SK-N-SH (cell line): ENCODE results near the gene PIK3R5. TPM values are rescaled to one million over a fixed set of nuclear protein-coding genes. Genes with fewer than 3 reads are reported as not detected.

Source experiments
- CTCF ChIA-PET: fragments of 300-600, 350-600 bp; formaldehyde crosslinking; extraction: SDS; loops from one replicate; lab custom pipeline; 2021; lab: Yijun Ruan, JAX
- POLR2A ChIA-PET: fragments of 350-600 bp; sonication (Branson Sonifier 250); formaldehyde crosslinking; extraction: SDS; loops from one replicate; lab custom pipeline; 2020; ENCODE audit warnings: antibody characterized with exemption, inconsistent platforms; lab: Yijun Ruan, JAX
- DNase-seq: peaks from one replicate; pipeline ENCODE4 v3.0.0; 2012
- H2AFZ ChIP-seq: fragments of 200-600 bp; sonication (generic); 2 replicates; pipeline ENCODE4 v1.8.1; 2016; ENCODE audit warnings: antibody characterized with exemption, mild to moderate bottlenecking, low read depth
- H3F3A ChIP-seq: fragments of 200-600 bp; sonication (generic); replicated peaks from 2 replicates; pipeline ENCODE3; 2016; ENCODE audit warnings: antibody characterized with exemption, mild to moderate bottlenecking; ENCODE audit not compliant: insufficient read depth
- H3K27ac ChIP-seq, 2 experiments: fragments of 200-500 bp in 1 of 2; fragments of 200-600 bp in 1 of 2; sonication (Bioruptor generic) in 1 of 2; sonication (generic), shearing (Covaris generic) in 1 of 2; 2 replicates each; pipeline versions ENCODE4 v1.5.1 to v1.6.1; 2014 to 2016; ENCODE audit warnings: low read depth in 2 of 2, inconsistent platforms in 1 of 2, low read length in 1 of 2, mild to moderate bottlenecking in 1 of 2, mixed read lengths in 1 of 2
- H3K27me3 ChIP-seq: fragments of 200-600 bp; sonication (generic), shearing (Covaris generic); 2 replicates; pipeline ENCODE4 v1.6.1; 2016; ENCODE audit warnings: mixed run types; ENCODE audit not compliant: insufficient read depth
- H3K36me3 ChIP-seq, 2 experiments: fragments of 200-500 bp in 1 of 2; fragments of 200-600 bp in 1 of 2; sonication (Bioruptor generic) in 1 of 2; sonication (generic) in 1 of 2; replicated peaks in 1 of 2; 2 replicates each; pipeline versions ENCODE3 to v1.5.1; 2014 to 2016; ENCODE audit warnings: low read length in 1 of 2, mild to moderate bottlenecking in 1 of 2; ENCODE audit not compliant: insufficient read depth in 2 of 2, control insufficient read depth in 1 of 2
- H3K4me1 ChIP-seq, 2 experiments: fragments of 200-500 bp in 1 of 2; fragments of 200-600 bp in 1 of 2; sonication (Bioruptor generic) in 1 of 2; sonication (generic), shearing (Covaris generic) in 1 of 2; 2 replicates each; pipeline versions ENCODE4 v1.5.1 to v1.6.1; 2014 to 2016; ENCODE audit warnings: low read depth in 1 of 2, low read length in 1 of 2, mixed run types in 1 of 2; ENCODE audit not compliant: insufficient read depth in 2 of 2, control insufficient read depth in 1 of 2
- H3K4me2 ChIP-seq: fragments of 200-600 bp; sonication (generic), shearing (Covaris generic); 2 replicates; pipeline ENCODE4 v1.6.1; 2017; ENCODE audit warnings: mixed run types
- H3K4me3 ChIP-seq, 2 experiments: fragments of 200-500 bp in 1 of 2; fragments of 200-600 bp in 1 of 2; sonication (Bioruptor generic) in 1 of 2; sonication (generic), shearing (Covaris generic) in 1 of 2; 2 replicates each; pipeline versions ENCODE4 v1.5.1 to v1.8.1; 2014 to 2016; ENCODE audit warnings: low read depth in 2 of 2, inconsistent platforms in 1 of 2, low read length in 1 of 2, mild to moderate bottlenecking in 1 of 2, mixed read lengths in 1 of 2, moderate library complexity in 1 of 2
- H3K79me2 ChIP-seq: fragments of 200-600 bp; sonication (generic); 2 replicates; pipeline ENCODE4 v1.8.1; 2017; ENCODE audit warnings: mild to moderate bottlenecking; ENCODE audit not compliant: insufficient read depth
- H3K9ac ChIP-seq: fragments of 200-600 bp; sonication (generic); 2 replicates; pipeline ENCODE4 v1.6.1; 2017; ENCODE audit warnings: mixed run types
- H3K9me2 ChIP-seq: fragments of 200-600 bp; sonication (generic); 2 replicates; pipeline ENCODE4 v1.6.1; 2017; ENCODE audit warnings: mixed run types
- H3K9me3 ChIP-seq: fragments of 200-600 bp; sonication (generic); 2 replicates; pipeline ENCODE4 v1.6.1; 2017; ENCODE audit warnings: mixed run types, mild to moderate bottlenecking, moderate library complexity
- H4K20me1 ChIP-seq: fragments of 200-600 bp; sonication (generic); 2 replicates; pipeline ENCODE4 v1.6.1; 2017; ENCODE audit warnings: mild to moderate bottlenecking, mixed run types; ENCODE audit not compliant: insufficient read depth
- CTCF ChIP-seq: fragments of 200-600 bp; sonication (generic); IDR thresholded peaks from 2 replicates; pipeline ENCODE4 v1.6.1; 2017; ENCODE audit warnings: antibody characterized with exemption, mild to moderate bottlenecking, moderate library complexity
- ELF1 ChIP-seq: IDR thresholded peaks from 2 replicates; pipeline ENCODE4 v1.4.0; 2012
- GABPA ChIP-seq: IDR thresholded peaks from 2 replicates; pipeline ENCODE4 v1.4.0; 2012; ENCODE audit warnings: low read depth, mild to moderate bottlenecking
- IRF3 ChIP-seq: fragments of 150-350 bp; IDR thresholded peaks from 2 replicates; pipeline ENCODE4 v1.6.1; 2016; ENCODE audit warnings: mild to moderate bottlenecking, low read depth, low read length
- JUND ChIP-seq: IDR thresholded peaks from 2 replicates; pipeline ENCODE4 v1.4.0; 2012
- MAX ChIP-seq: IDR thresholded peaks from 2 replicates; pipeline ENCODE4 v1.4.0; 2012; ENCODE audit warnings: low read depth
- NFIC ChIP-seq: IDR thresholded peaks from 2 replicates; pipeline ENCODE4 v1.4.0; 2012; ENCODE audit warnings: borderline replicate concordance
- NRF1 ChIP-seq: IDR thresholded peaks from 2 replicates; pipeline ENCODE4 v1.6.1; 2012; ENCODE audit warnings: low read depth, mild to moderate bottlenecking, low read length
- PBX3 ChIP-seq: IDR thresholded peaks from 2 replicates; pipeline ENCODE4; 2012
- POLR2AphosphoS5 ChIP-seq: IDR thresholded peaks from 2 replicates; pipeline ENCODE4 v1.6.1; 2012; ENCODE audit warnings: low read depth, low read length
- RFX5 ChIP-seq: IDR thresholded peaks from 2 replicates; pipeline ENCODE4 v1.6.1; 2012; ENCODE audit warnings: mild to moderate bottlenecking, improper control_type of control experiment, low read length
- SMC3 ChIP-seq: IDR thresholded peaks from 2 replicates; pipeline ENCODE4 v1.6.1; 2012; ENCODE audit warnings: low read depth, low read length, improper control_type of control experiment
- TEAD4 ChIP-seq: IDR thresholded peaks from 2 replicates; pipeline ENCODE4 v1.4.0; 2012; ENCODE audit warnings: mild to moderate bottlenecking, borderline replicate concordance; ENCODE audit not compliant: insufficient read depth
- YY1 ChIP-seq: IDR thresholded peaks from 2 replicates; pipeline ENCODE4 v1.4.0; 2012; ENCODE audit warnings: low read depth, mild to moderate bottlenecking
- WGBS: methylation state at CpG from one replicate; pipeline ENCODE4 v1.1.6; 2017; ENCODE audit warnings: low lambda C conversion rate; 5-methylcytosine and 5-hydroxymethylcytosine counted together
- polyA plus RNA-seq, 3 experiments: library from polyadenylated mRNA; depleted of rRNA; stranded (reverse); fragments of >200 nt; gene quantifications; 2 replicates each; pipeline ENCODE4 v1.2.3, GENCODE V29; 2012

The PIK3R5 gene
- polyA plus RNA-seq, 1 of the 3 experiments (the other 2 are of a cell fraction) = not detected

- TF ChIP-seq CTCF (no peak), NFIC (no peak), GABPA (no peak), IRF3 (no peak), TEAD4 (no peak), YY1 (no peak)
- TF ChIP-seq, all 33 proteins: peak for 0
These were observed 9.0 kb downstream of the PIK3R5 start (continued) for GRCh38 chr17:8956465-8956902.

GRCh38 chr17:8955021-8955959 lies 10.2 kb downstream of the PIK3R5 start:
- WGBS = 6% methylated on average over 12 of the region's 12 CpGs
- DNase-seq = no peak
- Histone ChIP-seq H3K4me2 (no peak overlapping the region), H3K79me2 (no peaks in the 10 kb centered on the region), H3K4me3 (no peak overlapping the region), H3K36me3 (no peaks in the 10 kb centered on the region), H3K27ac (no peak overlapping the region), H3K9ac (no peak overlapping the region), H2AFZ (no peak overlapping the region), H3K27me3 (peaks cover 34% of the 10 kb centered on the region; the same call in 1 of the 2 replicates), H3K9me3 (no peaks in the 10 kb centered on the region), H3F3A (no peaks in the 10 kb centered on the region), H3K4me1 (no peaks in the 10 kb centered on the region), H3K9me2 (no peaks in the 10 kb centered on the region), H4K20me1 (no peaks in the 10 kb centered on the region)
- TF ChIP-seq NRF1 (no peak), CTCF (no peak), RFX5 (no peak), ELF1 (no peak), MAX (no peak), SMC3 (no peak), PBX3 (no peak), JUND (no peak), YY1 (no peak), POLR2AphosphoS5 (no peak)
- ChIA-PET CTCF (no interaction called here), POLR2A (no interaction called here)
